Naive thymus-derived CD4-positive, alpha-beta T cell (primary cell): Measurements from ENCODE around the gene GLYAT. TPM values are rescaled to one million over a fixed set of nuclear protein-coding genes. Genes with fewer than 3 reads are reported as not detected.
A peak's percentile ranks its signal among the peaks of the same experiment; 100 is the strongest.

ENCODE experiments used
- ATAC-seq: fragments of 150-1000 bp; cut with Tn5 transposase; 2 replicates; pipeline ENCODE4 v1.10.0; 2021; ENCODE audit warnings: mild to moderate bottlenecking, moderate library complexity
- CTCF ChIA-PET: fragments of 350-600 bp; sonication (Branson Sonifier 250); formaldehyde crosslinking; loops from one replicate; lab custom pipeline; 2021; ENCODE audit warnings: antibody characterized with exemption; lab: Charles Lee
- POLR2A ChIA-PET: fragments of 350-600 bp; sonication (Branson Sonifier 250); formaldehyde crosslinking; loops from one replicate; lab custom pipeline; 2021; ENCODE audit warnings: antibody characterized with exemption, inconsistent platforms; lab: Charles Lee
- DNase-seq, 9 donors: peaks; one replicate each; pipeline versions ENCODE4 v3.0.0 to v3.0.0-alpha.2; 2020 to 2022; ENCODE audit warnings: mixed read lengths in 1 of 9
- H3K27ac ChIP-seq: one replicate; pipeline ENCODE4 v1.7.0; 2013; ENCODE audit warnings: mild to moderate bottlenecking, low read depth, low read length, moderate library complexity
- H3K27me3 ChIP-seq, 2 donors: one replicate each; pipeline ENCODE4 v1.7.0; 2013; ENCODE audit warnings: low read length in 2 of 2, mild to moderate bottlenecking in 2 of 2, moderate library complexity in 2 of 2; ENCODE audit not compliant: control insufficient read depth in 2 of 2, insufficient read depth in 2 of 2
- H3K36me3 ChIP-seq, 3 experiments: 1 replicate in 2 of 3; 2 replicates in 1 of 3; pipeline ENCODE4 v1.7.0; 2013; ENCODE audit warnings: low read length in 3 of 3, mild to moderate bottlenecking in 3 of 3, moderate library complexity in 1 of 3; ENCODE audit not compliant: insufficient read depth in 3 of 3, control insufficient read depth in 2 of 3
- H3K4me1 ChIP-seq, 2 donors: one replicate each; pipeline ENCODE4 v1.7.0; 2013; ENCODE audit warnings: low read length in 2 of 2, mild to moderate bottlenecking in 2 of 2, moderate library complexity in 1 of 2; ENCODE audit not compliant: control insufficient read depth in 2 of 2, insufficient read depth in 2 of 2
- H3K4me3 ChIP-seq: 2 replicates; pipeline ENCODE4 v1.7.0; 2013; ENCODE audit warnings: mild to moderate bottlenecking, low read length
- H3K9me3 ChIP-seq, 3 experiments: 1 replicate in 2 of 3; 2 replicates in 1 of 3; pipeline ENCODE4 v1.7.0; 2013; ENCODE audit warnings: low read length in 3 of 3; ENCODE audit not compliant: control insufficient read depth in 2 of 3
- H3K27ac Mint-ChIP-seq, 9 donors: one replicate each; pipeline ENCODE4 v1.8.0; 2020 to 2022; ENCODE audit warnings: mixed read lengths in 9 of 9, mild to moderate bottlenecking in 8 of 9, moderate library complexity in 5 of 9, inconsistent platforms in 2 of 9
- H3K27me3 Mint-ChIP-seq, 5 donors: one replicate each; pipeline ENCODE4 v1.8.0; 2021 to 2022; ENCODE audit warnings: mixed read lengths in 5 of 5, mild to moderate bottlenecking in 1 of 5
- H3K36me3 Mint-ChIP-seq, 5 donors: one replicate each; pipeline ENCODE4 v1.8.0; 2020 to 2022; ENCODE audit warnings: mixed read lengths in 5 of 5, mild to moderate bottlenecking in 3 of 5, inconsistent platforms in 1 of 5
- H3K4me1 Mint-ChIP-seq, 7 donors: one replicate each; pipeline ENCODE4 v1.8.0; 2020 to 2022; ENCODE audit warnings: mixed read lengths in 7 of 7, mild to moderate bottlenecking in 3 of 7, inconsistent platforms in 1 of 7
- H3K4me3 Mint-ChIP-seq, 10 donors: one replicate each; pipeline ENCODE4 v1.8.0; 2020 to 2022; ENCODE audit warnings: mild to moderate bottlenecking in 10 of 10, mixed read lengths in 10 of 10, moderate library complexity in 6 of 10, inconsistent platforms in 2 of 10
- H3K9me3 Mint-ChIP-seq, 11 donors: one replicate each; pipeline ENCODE4 v1.8.0; 2020 to 2022; ENCODE audit warnings: mixed read lengths in 11 of 11, mild to moderate bottlenecking in 4 of 11, inconsistent platforms in 1 of 11, moderate library complexity in 1 of 11
- intact Hi-C, 2 donors: fragments of 100-400 bp; cut with micrococcal nuclease; formaldehyde crosslinking; loops; one replicate each; pipeline ENCODE4 v1.15.1; 2023
- polyA plus RNA-seq, 2 donors: library from polyadenylated mRNA; unstranded; fragments of 300-500 nt; fragmentation: Illumina TruSeq; gene quantifications; one replicate each; pipeline ENCODE4 v1.2.3, GENCODE V29; 2021
- total RNA-seq, 6 experiments: library from RNA in 5 of 6; stranded (reverse) in 5 of 6; gene quantifications; 1 replicate in 5 of 6; 2 replicates in 1 of 6; pipeline ENCODE4 v1.2.3 and lab custom pipeline; 2021 to 2026

Gene GLYAT
- total and polyA plus RNA-seq, 7 experiments from 2014 or later: not detected

DNA sequence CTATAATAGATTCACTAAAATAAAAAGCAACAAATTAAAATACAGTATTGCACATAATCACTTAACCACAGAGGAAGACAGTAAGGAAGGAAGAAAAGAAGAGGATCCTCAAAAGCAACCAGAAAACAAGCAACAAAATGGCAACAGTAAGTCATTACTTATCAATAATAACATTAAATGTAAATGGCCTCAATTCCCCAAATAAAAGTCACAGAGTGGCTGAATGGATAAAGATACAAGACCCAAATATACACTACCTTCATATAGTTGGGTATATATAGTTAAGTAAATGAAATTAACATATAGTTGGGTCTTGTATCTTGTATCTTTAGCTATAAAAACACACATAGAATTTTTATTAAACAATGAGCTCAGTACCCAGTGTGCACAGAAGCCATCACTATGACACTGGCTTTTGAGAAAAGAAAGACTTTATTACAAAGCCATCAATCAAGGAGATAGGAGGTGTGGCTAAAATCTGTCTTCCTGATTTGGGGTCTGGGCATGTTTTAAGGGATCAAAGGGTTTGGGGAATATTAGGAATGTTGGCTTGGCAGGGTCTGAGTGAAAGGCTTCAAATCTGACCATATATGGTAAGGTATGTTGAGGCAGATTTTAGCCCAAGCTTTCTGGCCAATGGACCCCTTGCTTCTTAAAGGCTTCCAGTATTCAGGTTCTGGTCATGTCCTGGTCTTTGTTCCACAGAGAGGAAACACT, 13.4 kb upstream of the GLYAT start:
- CTCF ChIA-PET: no interaction called here
- Histone ChIP-seq H3K4me3 (no peak overlapping the region), H3K27me3 (no peaks in the 10 kb centered on the region), H3K9me3 (peaks cover 0 to 5% (median 0%) of the 10 kb centered on the region in 3 experiments), H3K27ac (no peak overlapping the region), H3K4me1 (no peaks in the 10 kb centered on the region), H3K36me3 (no peaks in the 10 kb centered on the region)
- H3K4me1 Mint-ChIP-seq: peaks cover 2 to 15% (median 10%) of the 10 kb centered on the region in 7 donors
- no peak for DNase-seq
- no peak for ATAC-seq
- peaks cover 3 to 37% (median 12%) of the 10 kb centered on the region in 11 donors for H3K9me3 Mint-ChIP-seq
- intact Hi-C loops: no loop called here
- H3K36me3 Mint-ChIP-seq: peaks cover 0 to 20% (median 9%) of the 10 kb centered on the region in 5 donors
- H3K27ac Mint-ChIP-seq: no peak overlapping the region
- POLR2A ChIA-PET: no interaction called here
- H3K27me3 Mint-ChIP-seq: peaks cover 0 to 10% (median 0%) of the 10 kb centered on the region in 5 donors
- H3K4me3 Mint-ChIP-seq: no peak overlapping the region

DNA sequence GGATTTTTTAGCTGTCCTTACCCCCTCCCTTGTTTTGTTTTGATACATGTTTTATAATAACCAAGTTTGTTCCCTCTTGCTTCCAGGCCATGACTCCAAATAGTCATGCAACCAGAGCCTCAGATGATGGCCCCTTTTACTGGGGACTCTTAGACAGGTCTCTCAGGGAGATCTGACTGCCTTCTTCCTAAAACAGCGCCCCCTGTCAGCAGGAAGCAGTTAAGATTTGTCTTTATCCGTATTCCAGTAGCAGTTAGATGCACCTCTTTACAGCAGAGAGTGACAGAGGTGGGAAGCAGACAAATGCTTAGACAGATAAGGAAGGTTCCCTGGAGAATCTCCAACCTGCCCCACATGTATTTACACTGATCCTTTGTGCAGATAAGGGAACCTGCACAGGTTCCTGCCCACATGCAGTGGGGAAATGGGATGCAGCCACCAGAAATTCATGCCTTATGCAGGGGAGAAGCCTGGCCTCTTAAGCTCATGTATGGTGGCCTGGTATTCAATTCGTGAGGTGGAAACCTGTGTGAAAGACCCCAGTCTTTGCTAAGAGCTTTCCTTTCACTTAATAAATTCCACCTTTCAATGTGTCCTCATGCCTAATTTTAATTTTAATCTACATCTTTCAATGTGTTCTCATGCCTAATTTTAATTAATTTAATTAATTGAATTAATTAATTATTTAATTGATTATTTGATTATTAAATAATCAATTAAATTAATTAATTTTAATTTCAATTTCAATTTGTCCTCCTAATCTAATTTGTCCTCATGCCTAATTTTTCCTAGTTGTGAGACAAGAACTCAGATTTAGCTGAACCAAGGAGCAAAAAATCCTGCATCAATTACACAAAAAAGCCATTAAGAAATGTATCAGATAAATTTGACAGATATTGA, 11.5 kb upstream of the GLYAT start:
- Histone ChIP-seq H3K9me3 (peaks cover 0 to 5% (median 0%) of the 10 kb centered on the region in 3 experiments), H3K36me3 (no peaks in the 10 kb centered on the region), H3K27me3 (no peaks in the 10 kb centered on the region), H3K4me3 (no peak overlapping the region), H3K4me1 (no peaks in the 10 kb centered on the region), H3K27ac (no peak overlapping the region)
- ATAC-seq (no peak), DNase-seq (no peak)
- Mint-ChIP-seq H3K27me3 (peaks cover 0 to 5% (median 0%) of the 10 kb centered on the region in 5 donors), H3K9me3 (peaks cover 3 to 45% (median 15%) of the 10 kb centered on the region in 11 donors), H3K4me3 (peak overlapping the region in 1 of 10 donors; percentile 5), H3K27ac (peak overlapping the region in 2 of 9 donors; percentile 22 to 44), H3K36me3 (peaks cover 0 to 20% (median 9%) of the 10 kb centered on the region in 5 donors), H3K4me1 (peaks cover 2 to 19% (median 10%) of the 10 kb centered on the region in 7 donors)
- ChIA-PET POLR2A (interaction anchor here (0.5 kb wide), 1 partner anchor 22 kb away, joined by 8 read pairs; no protein-coding TSS in a partner anchor), CTCF (no interaction called here)
- intact Hi-C loops: no loop called here

DNA sequence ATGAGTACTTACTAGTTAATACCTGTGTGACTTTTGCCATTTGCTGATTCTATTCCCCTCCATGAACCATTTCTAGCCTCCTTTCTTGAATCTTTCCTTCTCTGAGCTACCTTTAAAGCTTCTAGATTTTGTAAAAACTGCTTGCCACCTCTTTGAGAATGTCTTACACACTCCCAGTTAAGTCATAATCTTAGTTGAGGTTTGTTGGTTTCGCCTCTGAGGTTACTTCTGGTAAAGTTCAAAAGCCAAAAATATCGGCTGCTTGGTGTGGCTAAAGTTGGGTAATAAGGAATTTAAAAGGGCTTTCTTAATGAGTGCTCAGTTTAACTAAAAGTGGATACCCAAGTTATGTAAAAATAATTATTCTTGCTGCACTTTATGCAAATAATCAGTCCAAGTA, 10.4 kb upstream of the GLYAT start:
- H3K36me3 Mint-ChIP-seq: peaks cover 0 to 20% (median 9%) of the 10 kb centered on the region in 5 donors
- Histone ChIP-seq H3K4me3 (no peak overlapping the region), H3K27me3 (no peaks in the 10 kb centered on the region), H3K36me3 (no peaks in the 10 kb centered on the region), H3K27ac (no peak overlapping the region), H3K4me1 (no peaks in the 10 kb centered on the region), H3K9me3 (peaks cover 0 to 5% (median 0%) of the 10 kb centered on the region in 3 experiments)
- H3K4me3 Mint-ChIP-seq: peak overlapping the region in 2 of 10 donors; percentile 5 to 12
- ChIA-PET CTCF (no interaction called here), POLR2A (interaction anchor here (0.5 to 0.9 kb wide), 3 partner anchors 9 to 21 kb away, joined by 3 to 8 read pairs (median 4); no protein-coding TSS in a partner anchor)
- no peak for DNase-seq
- H3K9me3 Mint-ChIP-seq: peaks cover 3 to 45% (median 15%) of the 10 kb centered on the region in 11 donors
- H3K4me1 Mint-ChIP-seq: peaks cover 2 to 19% (median 10%) of the 10 kb centered on the region in 7 donors
- peaks cover 0 to 4% (median 0%) of the 10 kb centered on the region in 5 donors for H3K27me3 Mint-ChIP-seq
- peak overlapping the region in 3 of 9 donors; percentile 4 to 40 (median 7) for H3K27ac Mint-ChIP-seq
- ATAC-seq: no peak
- intact Hi-C loops: no loop called here

DNA sequence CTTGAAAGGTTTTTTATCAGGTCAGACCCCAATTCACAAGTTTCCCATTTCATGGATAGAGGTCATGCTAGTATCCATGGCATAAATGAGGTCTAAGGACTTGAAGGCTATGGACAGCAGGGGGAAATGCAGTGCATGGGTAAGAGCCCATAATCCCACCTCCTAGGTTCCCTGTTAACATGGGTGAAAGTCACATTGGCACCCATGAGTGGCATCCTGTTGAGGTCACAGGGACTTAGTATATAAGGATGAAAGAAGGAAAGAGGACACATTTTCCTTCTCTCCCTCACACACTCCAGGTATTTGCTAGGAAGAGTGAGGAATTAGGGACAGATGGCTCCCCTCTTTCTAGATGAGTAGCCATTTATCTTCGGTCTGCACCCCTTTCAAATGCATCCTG, 9.4 kb upstream of the GLYAT start:
- H3K4me1 Mint-ChIP-seq: peaks cover 2 to 19% (median 10%) of the 10 kb centered on the region in 7 donors

DNA sequence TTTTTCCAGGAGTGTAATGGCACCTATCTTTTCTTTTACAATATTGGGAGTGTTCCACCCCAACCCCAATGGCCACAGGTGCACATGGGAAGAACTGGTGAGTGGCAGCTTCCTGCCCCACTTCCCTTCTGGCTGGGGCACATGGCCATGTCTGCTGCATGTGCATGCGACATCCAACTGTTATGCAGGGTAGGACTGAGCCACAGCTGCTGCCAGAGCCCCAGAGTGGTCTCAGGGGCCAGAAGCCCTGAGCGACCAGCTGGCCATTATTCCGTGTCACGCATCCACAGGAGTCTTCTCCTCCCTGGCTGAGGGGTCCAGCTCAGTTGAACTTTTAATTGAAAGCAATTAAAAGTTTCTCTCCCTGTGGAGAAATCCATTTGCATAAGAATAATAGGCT, 8.7 kb upstream of the GLYAT start:
- peaks cover 0 to 20% (median 9%) of the 10 kb centered on the region in 5 donors for H3K36me3 Mint-ChIP-seq
- Histone ChIP-seq H3K9me3 (peaks cover 0 to 5% (median 0%) of the 10 kb centered on the region in 3 experiments), H3K4me1 (no peaks in the 10 kb centered on the region), H3K4me3 (no peak overlapping the region), H3K36me3 (no peaks in the 10 kb centered on the region), H3K27me3 (no peaks in the 10 kb centered on the region), H3K27ac (no peak overlapping the region)
- intact Hi-C loops: no loop called here
- ATAC-seq (no peak), DNase-seq (no peak)
- H3K4me3 Mint-ChIP-seq: no peak overlapping the region
- POLR2A ChIA-PET: no interaction called here
- CTCF ChIA-PET: interaction anchor here (1.0 to 1.1 kb wide), 2 partner anchors 14 to 20 kb away, joined by 3 read pairs; no protein-coding TSS in a partner anchor
- H3K27me3 Mint-ChIP-seq: peaks cover 0 to 4% (median 0%) of the 10 kb centered on the region in 5 donors
- H3K4me1 Mint-ChIP-seq: peaks cover 2 to 19% (median 10%) of the 10 kb centered on the region in 7 donors
- H3K27ac Mint-ChIP-seq: no peak overlapping the region
- peaks cover 3 to 45% (median 13%) of the 10 kb centered on the region in 11 donors for H3K9me3 Mint-ChIP-seq

More for the DNA sequence above, 9.4 kb upstream of the GLYAT start:
- Mint-ChIP-seq H3K27ac (no peak overlapping the region), H3K36me3 (peaks cover 0 to 20% (median 9%) of the 10 kb centered on the region in 5 donors), H3K9me3 (peaks cover 3 to 45% (median 14%) of the 10 kb centered on the region in 11 donors), H3K4me3 (no peak overlapping the region), H3K27me3 (peaks cover 0 to 4% (median 0%) of the 10 kb centered on the region in 5 donors)
- Histone ChIP-seq H3K36me3 (no peaks in the 10 kb centered on the region), H3K4me1 (no peaks in the 10 kb centered on the region), H3K4me3 (no peak overlapping the region), H3K27ac (no peak overlapping the region), H3K27me3 (no peaks in the 10 kb centered on the region), H3K9me3 (peaks cover 0 to 5% (median 0%) of the 10 kb centered on the region in 3 experiments)
- intact Hi-C loops: no loop called here
- DNase-seq: no peak
- POLR2A ChIA-PET: no interaction called here
- CTCF ChIA-PET: no interaction called here
- no peak for ATAC-seq

DNA sequence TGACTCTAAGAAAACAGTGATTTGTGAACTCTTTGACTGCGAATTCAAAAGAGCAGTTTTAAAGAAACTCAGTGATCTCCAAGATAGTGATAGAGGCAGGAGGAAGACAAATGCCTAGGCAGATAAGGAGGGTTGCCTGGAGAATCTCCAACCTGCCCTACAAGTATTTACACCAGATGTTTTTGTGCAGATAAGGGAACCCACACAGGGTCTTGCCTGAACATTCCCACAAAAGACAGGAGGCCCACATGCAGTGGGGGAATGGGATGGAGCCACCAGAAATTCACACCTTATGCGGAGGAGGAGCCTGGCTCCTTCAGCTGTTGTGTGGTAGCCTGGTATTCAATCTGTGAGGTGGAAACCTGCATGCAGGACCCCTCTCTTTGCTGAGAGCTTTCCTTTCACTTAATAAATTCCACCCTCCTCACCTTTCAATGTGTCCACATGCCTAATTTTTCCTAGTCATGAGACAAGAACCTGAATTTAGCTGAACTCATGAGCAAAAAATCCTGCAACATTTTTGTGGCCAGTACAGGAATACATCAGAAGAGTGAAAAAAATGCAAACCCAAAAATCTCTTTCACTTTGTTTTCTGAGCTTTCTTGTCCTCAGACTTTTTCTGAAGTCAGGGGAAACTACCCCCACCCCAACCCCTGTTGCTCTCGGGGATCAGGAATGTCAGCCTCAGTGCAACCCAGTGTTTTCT, 8.1 kb upstream of the GLYAT start:
- DNase-seq (no peak), ATAC-seq (no peak)
- H3K27me3 ChIP-seq: no peaks in the 10 kb centered on the region
- H3K4me3 ChIP-seq: no peak overlapping the region
- ChIA-PET CTCF (interaction anchor here (1.0 to 1.1 kb wide), 2 partner anchors 13 to 20 kb away, joined by 3 read pairs; no protein-coding TSS in a partner anchor), POLR2A (no interaction called here)
- H3K9me3 ChIP-seq: peaks cover 0 to 5% (median 0%) of the 10 kb centered on the region in 3 experiments
- Mint-ChIP-seq H3K36me3 (peaks cover 0 to 20% (median 9%) of the 10 kb centered on the region in 5 donors), H3K4me3 (no peak overlapping the region), H3K27ac (no peak overlapping the region), H3K4me1 (peaks cover 2 to 19% (median 11%) of the 10 kb centered on the region in 7 donors), H3K9me3 (peaks cover 5 to 45% (median 13%) of the 10 kb centered on the region in 11 donors), H3K27me3 (peaks cover 0 to 9% (median 0%) of the 10 kb centered on the region in 5 donors)
- intact Hi-C loops: no loop called here
- H3K4me1 ChIP-seq: no peaks in the 10 kb centered on the region
- H3K36me3 ChIP-seq: no peaks in the 10 kb centered on the region
- no peak overlapping the region for H3K27ac ChIP-seq
